ENCODE measurements around the gene IPO9.

DNA sequence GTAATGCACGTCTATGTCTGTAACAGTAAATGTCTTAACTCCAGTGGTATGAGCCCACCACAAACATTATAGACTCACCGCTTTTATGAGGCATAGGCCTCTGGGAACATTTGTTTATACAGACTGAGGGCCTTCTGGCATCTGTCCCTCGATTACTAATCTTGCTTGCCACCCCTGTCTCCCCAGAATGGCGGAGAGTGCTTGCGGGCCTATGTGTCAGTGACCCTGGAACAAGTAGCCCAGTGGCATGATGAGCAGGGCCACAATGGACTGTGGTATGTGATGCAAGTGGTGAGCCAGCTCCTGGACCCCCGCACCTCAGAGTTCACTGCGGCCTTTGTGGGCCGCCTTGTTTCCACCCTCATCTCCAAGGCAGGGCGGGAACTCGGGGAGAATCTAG, 41.4 kb downstream of the IPO9 start:
- TF ChIP-seq POLR2AphosphoS5 (IDR thresholded peaks at IDR 0.05; ENCODE audit: low read depth) = no peak
- TF ChIP-seq, protein P1, sequence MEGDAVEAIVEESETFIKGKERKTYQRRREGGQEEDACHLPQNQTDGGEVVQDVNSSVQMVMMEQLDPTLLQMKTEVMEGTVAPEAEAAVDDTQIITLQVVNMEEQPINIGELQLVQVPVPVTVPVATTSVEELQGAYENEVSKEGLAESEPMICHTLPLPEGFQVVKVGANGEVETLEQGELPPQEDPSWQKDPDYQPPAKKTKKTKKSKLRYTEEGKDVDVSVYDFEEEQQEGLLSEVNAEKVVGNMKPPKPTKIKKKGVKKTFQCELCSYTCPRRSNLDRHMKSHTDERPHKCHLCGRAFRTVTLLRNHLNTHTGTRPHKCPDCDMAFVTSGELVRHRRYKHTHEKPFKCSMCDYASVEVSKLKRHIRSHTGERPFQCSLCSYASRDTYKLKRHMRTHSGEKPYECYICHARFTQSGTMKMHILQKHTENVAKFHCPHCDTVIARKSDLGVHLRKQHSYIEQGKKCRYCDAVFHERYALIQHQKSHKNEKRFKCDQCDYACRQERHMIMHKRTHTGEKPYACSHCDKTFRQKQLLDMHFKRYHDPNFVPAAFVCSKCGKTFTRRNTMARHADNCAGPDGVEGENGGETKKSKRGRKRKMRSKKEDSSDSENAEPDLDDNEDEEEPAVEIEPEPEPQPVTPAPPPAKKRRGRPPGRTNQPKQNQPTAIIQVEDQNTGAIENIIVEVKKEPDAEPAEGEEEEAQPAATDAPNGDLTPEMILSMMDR (IDR thresholded peaks at IDR 0.05; ENCODE audit: insufficient read depth, low read length) = no peak
